SK-N-SH (cell line): ENCODE results near the gene ZGLP1.

Source experiments
- CTCF ChIP-seq: fragments of 200-600 bp; sonication (generic); IDR thresholded peaks from 2 replicates; pipeline ENCODE4 v1.6.1; 2017; ENCODE audit warnings: antibody characterized with exemption, mild to moderate bottlenecking, moderate library complexity
- ELF1 ChIP-seq: IDR thresholded peaks from 2 replicates; pipeline ENCODE4 v1.4.0; 2012
- EP300 ChIP-seq, 2 experiments: IDR thresholded peaks; 2 replicates each; pipeline versions ENCODE4 v1.4.0 to v1.6.1; 2012; ENCODE audit warnings: borderline replicate concordance in 1 of 2, low read depth in 1 of 2, low read length in 1 of 2
- EZH2phosphoT487 ChIP-seq: fragments of 200-600 bp; sonication (generic); IDR thresholded peaks from 2 replicates; pipeline ENCODE4 v1.6.1; 2017; ENCODE audit warnings: low read depth, mixed run types, mild to moderate bottlenecking, antibody characterized with exemption, moderate library complexity, borderline replicate concordance
- FOXM1 ChIP-seq: IDR thresholded peaks from 2 replicates; pipeline ENCODE4 v1.4.0; 2012; ENCODE audit warnings: low read depth, mild to moderate bottlenecking
- GABPA ChIP-seq: IDR thresholded peaks from 2 replicates; pipeline ENCODE4 v1.4.0; 2012; ENCODE audit warnings: low read depth, mild to moderate bottlenecking
- PBX3 ChIP-seq: IDR thresholded peaks from 2 replicates; pipeline ENCODE4; 2012
- USF1 ChIP-seq: IDR thresholded peaks from 2 replicates; pipeline ENCODE4 v1.4.0; 2012; ENCODE audit warnings: low read depth, borderline replicate concordance

DNA sequence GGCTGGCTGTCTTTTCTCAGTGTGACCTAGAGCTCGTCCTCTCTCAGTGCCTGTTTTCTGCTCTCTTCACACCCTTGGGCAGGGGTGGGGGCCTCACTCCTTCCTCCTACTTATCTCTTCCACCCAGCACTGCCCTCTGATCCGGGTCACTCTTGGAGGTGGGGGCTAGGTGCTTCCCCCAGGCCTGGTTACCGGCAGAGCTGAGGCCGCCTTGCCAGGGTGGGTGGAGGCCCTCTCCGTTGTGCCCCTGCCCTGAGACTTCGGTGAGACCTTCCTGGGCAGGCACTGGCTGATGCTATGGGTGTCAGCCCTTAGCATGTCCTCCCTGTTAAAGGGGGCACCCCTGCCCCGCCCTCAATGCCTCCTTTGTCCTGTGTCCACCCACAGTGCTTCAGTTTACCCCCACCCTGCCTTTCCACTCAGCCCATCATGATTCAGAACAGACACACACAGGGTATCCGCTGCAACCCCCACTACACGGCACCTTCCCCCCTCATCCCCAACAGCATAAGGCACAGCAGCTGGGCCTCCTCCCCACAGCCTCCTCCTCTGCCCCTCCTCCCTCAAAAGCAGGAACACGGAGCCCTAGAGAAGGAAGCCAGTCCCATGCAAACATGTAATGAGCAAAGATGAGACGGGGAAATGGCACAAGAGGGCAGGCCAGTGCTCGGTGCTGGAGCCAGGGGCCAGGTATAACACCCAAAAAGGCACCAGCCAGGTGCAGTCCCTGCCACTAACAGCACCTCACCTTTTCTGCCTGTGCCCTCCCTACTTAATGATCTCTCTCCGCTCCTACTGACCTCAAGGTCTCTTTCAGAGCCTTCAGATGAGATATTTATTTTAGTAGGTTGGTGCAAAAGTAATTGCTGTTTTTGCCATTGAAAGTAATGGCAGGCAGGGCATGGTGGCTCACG lies 9.8 kb downstream of the ZGLP1 start:
- TF ChIP-seq CTCF: no peak
- no peak for TF ChIP-seq EP300 (IDR thresholded peaks at IDR 0.05; ENCODE audit: borderline replicate concordance in 1 of 2, low read depth in 1 of 2, low read length in 1 of 2)
- TF ChIP-seq GABPA: no peak
- no peak for TF ChIP-seq FOXM1
- no peak for TF ChIP-seq EZH2phosphoT487
- TF ChIP-seq ELF1: no peak
- no peak for TF ChIP-seq USF1
- no peak for TF ChIP-seq PBX3
